Islet of Langerhans (tissue), 1 donor: ENCODE measurements around the gene FADS2.

ENCODE experiments used
- FAIRE-seq: peaks from one replicate; lab custom pipeline; 2011; peaks lifted over from hg19 to GRCh38; lab: Jason Lieb, UNC

FADS2 gene

DNA sequence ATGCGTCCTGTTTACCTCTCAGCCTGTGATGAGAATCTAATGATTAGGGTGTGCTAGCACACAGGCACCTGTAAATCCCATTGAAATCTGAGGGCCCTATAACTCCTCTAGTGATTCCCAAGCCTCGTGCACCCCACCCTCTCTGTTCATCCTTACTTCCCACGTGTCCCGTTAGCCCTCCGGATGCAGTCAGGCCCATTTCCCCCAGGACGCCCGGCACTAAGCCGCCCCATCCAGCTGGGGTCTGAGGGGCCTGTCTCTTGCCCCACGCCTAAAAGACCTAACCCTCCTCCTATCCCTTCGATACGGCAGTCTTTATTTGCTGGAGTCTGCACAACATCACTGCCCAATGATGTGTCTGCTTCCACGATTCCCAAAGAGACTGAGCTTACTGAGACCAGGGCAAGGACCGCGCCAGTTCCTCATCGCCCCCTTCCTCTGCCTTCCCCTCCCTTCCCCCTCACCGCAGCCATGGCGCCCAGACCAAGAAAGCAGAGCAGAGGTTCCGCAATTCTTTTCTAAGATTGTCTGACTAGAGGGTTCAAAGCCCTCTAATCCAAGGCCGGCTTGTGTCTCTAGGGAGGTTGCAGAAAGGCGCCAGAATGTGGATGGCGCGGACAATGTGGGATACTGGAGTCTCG is 1.1 kb upstream of the FADS2 start:
- FAIRE-seq: no peak

DNA sequence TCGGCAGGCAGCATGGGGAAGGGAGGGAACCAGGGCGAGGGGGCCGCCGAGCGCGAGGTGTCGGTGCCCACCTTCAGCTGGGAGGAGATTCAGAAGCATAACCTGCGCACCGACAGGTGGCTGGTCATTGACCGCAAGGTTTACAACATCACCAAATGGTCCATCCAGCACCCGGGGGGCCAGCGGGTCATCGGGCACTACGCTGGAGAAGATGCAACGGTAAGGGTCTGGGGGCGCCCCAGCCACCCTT is 204 bp downstream of the FADS2 start:
- FAIRE-seq: no peak

GRCh38 chr11:61828629-61829407 is 718 bp downstream of the FADS2 start:
- FAIRE-seq: no peak

- no peak for FAIRE-seq
These were observed 1.7 kb downstream of the FADS2 start for GRCh38 chr11:61829806-61830205.

DNA sequence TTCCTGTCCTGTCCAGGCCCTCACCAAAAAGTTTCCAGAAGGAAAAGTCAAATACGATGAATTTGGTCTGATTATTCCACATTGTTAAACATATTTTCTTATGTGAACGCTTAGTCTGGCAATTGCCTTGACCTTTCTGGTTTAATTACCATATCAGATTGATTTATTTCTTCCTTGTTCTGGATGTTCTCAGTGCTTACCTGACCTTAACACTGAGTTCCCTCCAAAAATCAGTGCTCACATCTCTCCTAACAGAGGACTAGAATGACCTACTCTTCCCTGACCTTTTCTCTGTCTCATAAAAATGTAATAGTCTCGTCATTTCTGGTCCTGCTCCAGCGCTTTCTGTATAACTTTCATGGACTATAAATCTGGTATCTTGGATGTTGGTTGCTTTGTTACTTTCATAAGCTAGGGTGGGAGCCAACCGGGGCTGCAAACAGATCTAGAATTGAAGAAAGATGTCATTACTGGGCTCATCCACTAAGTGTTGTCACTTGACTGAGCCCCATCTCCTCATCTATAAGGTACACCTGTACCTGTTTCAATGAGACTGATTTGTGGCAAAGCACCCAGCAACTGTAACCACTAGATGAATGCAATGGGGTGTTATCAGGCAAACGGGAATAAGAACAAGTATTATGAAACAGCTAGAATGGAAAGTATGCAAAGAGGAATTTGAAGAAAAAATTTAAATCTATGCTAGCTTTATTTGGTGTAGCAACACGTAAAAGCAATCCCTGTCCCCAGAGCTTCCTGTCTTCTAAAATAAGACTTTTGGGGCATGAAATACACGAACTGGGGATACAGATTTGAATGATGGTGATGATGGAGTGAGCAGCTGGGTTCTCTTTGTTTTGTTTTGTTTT is 2.4 kb downstream of the FADS2 start:
- FAIRE-seq: no peak

GRCh38 chr11:61832207-61832606 is 4.1 kb downstream of the FADS2 start:
- FAIRE-seq: no peak

- no peak for FAIRE-seq
These were observed 4.7 kb downstream of the FADS2 start for GRCh38 chr11:61832754-61833153.

- no peak for FAIRE-seq
These were observed 5.4 kb downstream of the FADS2 start for GRCh38 chr11:61833471-61833870.

GRCh38 chr11:61833926-61834277 is 5.8 kb downstream of the FADS2 start:
- no peak for FAIRE-seq

DNA sequence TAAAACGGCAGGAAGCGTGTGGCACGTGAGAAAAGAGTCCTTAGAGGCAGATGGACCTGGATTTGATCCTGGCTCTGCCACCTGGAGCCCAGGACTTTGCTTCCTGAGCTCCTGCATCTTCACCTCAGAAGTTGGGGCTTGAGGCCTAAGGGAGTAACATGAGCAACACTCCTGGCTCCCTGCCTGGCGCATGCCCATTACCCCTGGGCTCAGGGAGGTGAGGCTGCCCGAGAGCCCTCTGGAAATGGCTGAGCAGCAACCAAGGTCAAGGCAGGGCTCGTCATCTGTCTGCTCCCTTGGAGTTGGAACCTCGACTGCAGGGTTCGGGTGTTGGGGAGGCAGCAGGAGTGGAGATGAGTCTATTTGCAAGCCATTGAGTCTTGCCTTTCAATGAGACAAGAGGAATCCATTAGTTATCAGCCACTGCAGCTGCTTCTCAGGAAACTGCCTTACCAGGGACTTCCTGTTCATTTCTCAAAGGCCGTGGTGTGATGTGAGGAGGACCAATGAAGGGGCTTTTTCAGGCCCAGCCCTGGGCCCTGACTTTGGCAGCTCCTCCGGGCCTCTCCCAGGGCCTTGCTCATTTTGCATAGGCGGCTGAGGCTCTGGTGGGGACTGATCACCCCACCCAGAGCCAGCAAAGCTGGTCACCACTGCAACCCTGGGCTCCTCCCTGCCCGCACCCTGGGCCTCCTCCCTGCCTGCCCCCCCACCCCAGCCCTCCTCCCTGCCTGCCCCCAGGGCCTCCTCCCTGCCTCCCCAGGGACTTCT is 6.4 kb downstream of the FADS2 start:
- FAIRE-seq: no peak

- no peak for FAIRE-seq
These were observed 8.1 kb downstream of the FADS2 start for GRCh38 chr11:61836193-61836592.

GRCh38 chr11:61837411-61838005 is 9.4 kb downstream of the FADS2 start:
- FAIRE-seq: no peak

- no peak for FAIRE-seq
These were observed 10.4 kb downstream of the FADS2 start for GRCh38 chr11:61838501-61838900.

GRCh38 chr11:61838921-61839320 is 10.8 kb downstream of the FADS2 start:
- no peak for FAIRE-seq

DNA sequence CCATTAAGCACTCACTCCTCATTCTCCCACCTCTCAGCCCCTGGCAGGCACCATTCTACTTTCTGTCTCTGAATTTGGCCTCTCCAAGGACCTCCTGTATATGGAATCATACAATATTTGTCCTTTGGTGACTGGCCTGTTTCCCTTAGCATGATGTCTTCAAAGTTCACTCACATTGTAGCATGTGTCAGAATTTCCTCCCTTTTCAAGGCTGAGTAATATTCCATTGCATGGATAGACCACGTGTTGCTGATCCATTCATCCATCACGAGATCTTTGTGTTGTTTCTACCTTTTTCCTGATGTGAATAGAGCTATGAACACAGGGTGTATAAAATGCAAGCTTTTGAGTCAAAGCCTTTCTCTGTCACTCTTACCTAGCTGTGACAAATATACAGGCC is 11.6 kb downstream of the FADS2 start:
- no peak for FAIRE-seq

GRCh38 chr11:61840371-61840770 is 12.3 kb downstream of the FADS2 start:
- FAIRE-seq: no peak

GRCh38 chr11:61841636-61842527 is 13.8 kb downstream of the FADS2 start:
- FAIRE-seq: no peak

DNA sequence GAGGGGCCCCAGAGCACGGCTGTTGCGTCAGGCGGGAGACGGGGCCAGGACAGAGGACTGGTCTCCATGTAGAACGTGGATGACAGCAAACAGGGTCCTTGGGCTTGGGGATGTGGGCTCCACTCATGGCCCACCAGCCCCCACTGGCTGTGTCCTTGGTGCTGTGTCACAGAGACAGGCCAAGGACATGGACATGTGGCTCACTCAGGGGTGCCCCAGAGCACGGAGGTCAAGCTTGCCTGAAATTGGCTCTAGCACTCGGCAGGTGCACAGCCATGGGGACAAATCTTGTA is 14.4 kb downstream of the FADS2 start:
- no peak for FAIRE-seq

- no peak for FAIRE-seq
These were observed 16.9 kb downstream of the FADS2 start for GRCh38 chr11:61844909-61845565.

DNA sequence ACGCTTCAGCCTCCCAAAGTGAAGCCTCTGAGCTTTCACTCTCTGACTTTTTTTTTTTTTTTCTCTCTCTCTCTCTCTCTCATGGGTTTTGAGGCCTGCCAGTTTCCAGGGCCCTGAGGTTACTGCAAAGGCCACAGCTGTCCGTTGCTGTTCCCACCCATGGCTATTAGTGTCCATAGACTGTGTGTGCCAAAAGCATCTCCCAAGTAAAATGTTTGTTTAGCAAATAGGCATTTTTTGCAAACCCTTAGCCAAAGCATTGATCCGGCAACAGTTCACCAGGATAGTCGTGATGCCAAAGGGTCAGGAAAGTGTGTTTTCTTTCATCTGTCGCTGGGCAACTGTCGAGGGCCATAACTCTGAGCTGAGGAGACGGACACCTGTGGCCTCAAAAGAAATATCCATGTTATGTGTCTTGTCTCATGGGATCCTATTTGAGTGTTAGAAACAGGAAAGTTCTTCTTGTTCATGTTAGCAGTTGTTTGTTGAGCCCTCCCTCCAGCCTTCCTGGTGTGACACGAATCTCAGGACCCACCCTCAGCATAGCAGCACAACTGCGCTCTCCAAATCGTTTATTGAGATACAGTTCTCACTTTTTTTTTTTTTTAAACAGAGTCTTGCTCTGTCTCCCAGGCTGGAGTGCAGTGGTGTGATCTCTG is 18.4 kb downstream of the FADS2 start:
- FAIRE-seq: no peak
